Mesenchymal stem cell (in vitro differentiated cells and primary cell): ENCODE measurements around the gene OMG.
A peak's percentile ranks its signal among the peaks of the same experiment; 100 is the strongest.

Source experiments
- DNase-seq: peaks from one replicate; pipeline ENCODE4 v3.0.0-alpha.2; 2013
- H2AFZ ChIP-seq: one replicate; pipeline ENCODE4 v1.6.1; 2013; ENCODE audit warnings: low read depth, mild to moderate bottlenecking, control low read depth, inconsistent platforms, low read length, moderate library complexity
- H2AK5ac ChIP-seq: 2 replicates; pipeline ENCODE4 v1.6.1; 2013; ENCODE audit warnings: low read length, moderate library complexity, mild to moderate bottlenecking, inconsistent platforms; ENCODE audit not compliant: severe bottlenecking
- H2BK120ac ChIP-seq: one replicate; pipeline ENCODE4 v1.6.1; 2013; ENCODE audit warnings: low read depth, mild to moderate bottlenecking, inconsistent platforms, low read length, moderate library complexity
- H2BK12ac ChIP-seq, 2 experiments: one replicate each; pipeline ENCODE4 v1.6.1; 2013; ENCODE audit warnings: inconsistent platforms in 2 of 2, low read length in 2 of 2, mild to moderate bottlenecking in 2 of 2, moderate library complexity in 2 of 2, control low read depth in 1 of 2
- H2BK15ac ChIP-seq: one replicate; pipeline ENCODE4 v1.6.1; 2013; ENCODE audit warnings: mild to moderate bottlenecking, low read depth, inconsistent platforms; ENCODE audit not compliant: poor library complexity, severe bottlenecking
- H2BK5ac ChIP-seq: 2 replicates; pipeline ENCODE4 v1.6.1; 2013; ENCODE audit warnings: low read depth, mild to moderate bottlenecking, low read length, control low read depth, inconsistent platforms; ENCODE audit not compliant: poor library complexity, severe bottlenecking
- H3K14ac ChIP-seq, 2 experiments: one replicate each; pipeline ENCODE4 v1.6.1; 2013; ENCODE audit warnings: inconsistent platforms in 2 of 2, low read length in 2 of 2, control low read depth in 1 of 2, mild to moderate bottlenecking in 1 of 2, moderate library complexity in 1 of 2
- H3K18ac ChIP-seq, 2 experiments: one replicate each; pipeline ENCODE4 v1.6.1; 2013; ENCODE audit warnings: inconsistent platforms in 2 of 2, low read length in 2 of 2, control low read depth in 1 of 2, low read depth in 1 of 2, mild to moderate bottlenecking in 1 of 2
- H3K23ac ChIP-seq, 2 experiments: one replicate each; pipeline ENCODE4 v1.6.1; 2013; ENCODE audit warnings: inconsistent platforms in 2 of 2, low read length in 2 of 2, mild to moderate bottlenecking in 2 of 2, moderate library complexity in 2 of 2, control low read depth in 1 of 2
- H3K27ac ChIP-seq: 2 replicates; pipeline ENCODE4 v1.5.1; 2013; ENCODE audit warnings: mild to moderate bottlenecking, moderate library complexity, low read length, control low read depth, inconsistent platforms; ENCODE audit not compliant: poor library complexity, severe bottlenecking
- H3K27me3 ChIP-seq, 2 experiments: 2 replicates each; pipeline versions ENCODE4 v1.6.1 to v1.7.0; 2013; ENCODE audit warnings: low read length in 2 of 2, mild to moderate bottlenecking in 2 of 2, moderate library complexity in 2 of 2, control low read depth in 1 of 2, inconsistent platforms in 1 of 2; ENCODE audit not compliant: control insufficient read depth in 1 of 2, insufficient read depth in 1 of 2
- H3K36me3 ChIP-seq, 2 experiments: 2 replicates each; pipeline versions ENCODE4 v1.6.1 to v1.7.0; 2013; ENCODE audit warnings: low read length in 2 of 2, control low read depth in 1 of 2, inconsistent platforms in 1 of 2, low read depth in 1 of 2, mild to moderate bottlenecking in 1 of 2; ENCODE audit not compliant: insufficient read depth in 2 of 2, control insufficient read depth in 1 of 2
- H3K4ac ChIP-seq, 2 experiments: one replicate each; pipeline ENCODE4 v1.6.1; 2013; ENCODE audit warnings: inconsistent platforms in 2 of 2, low read length in 2 of 2, mild to moderate bottlenecking in 2 of 2, moderate library complexity in 2 of 2, control low read depth in 1 of 2, low read depth in 1 of 2
- H3K4me1 ChIP-seq: 2 replicates; pipeline ENCODE4 v1.6.1; 2013; ENCODE audit warnings: low read depth, low read length, control low read depth; ENCODE audit not compliant: control insufficient read depth, insufficient read depth
- H3K4me2 ChIP-seq: 2 replicates; pipeline ENCODE4 v1.6.1; 2013; ENCODE audit warnings: low read length, mild to moderate bottlenecking, inconsistent platforms; ENCODE audit not compliant: poor library complexity, severe bottlenecking
- H3K4me3 ChIP-seq, 2 experiments: 2 replicates each; pipeline versions ENCODE4 v1.5.1 to v1.7.0; 2013; ENCODE audit warnings: low read length in 2 of 2, mild to moderate bottlenecking in 2 of 2, control low read depth in 1 of 2, low read depth in 1 of 2; ENCODE audit not compliant: insufficient read depth in 1 of 2
- H3K79me1 ChIP-seq: replicated peaks from 2 replicates; pipeline ENCODE4 v1.6.1; 2013; ENCODE audit warnings: mild to moderate bottlenecking, control low read depth, low read length, inconsistent platforms; ENCODE audit not compliant: poor library complexity, severe bottlenecking
- H3K9ac ChIP-seq: 2 replicates; pipeline ENCODE4 v1.7.0; 2013; ENCODE audit warnings: mild to moderate bottlenecking, low read length, moderate library complexity
- H3K9me3 ChIP-seq: 2 replicates; pipeline ENCODE4 v1.7.0; 2013; ENCODE audit warnings: mild to moderate bottlenecking, low read length; ENCODE audit not compliant: control insufficient read depth
- H4K8ac ChIP-seq: one replicate; pipeline ENCODE4 v1.6.1; 2013; ENCODE audit warnings: inconsistent platforms, mild to moderate bottlenecking, low read length, moderate library complexity
- H4K91ac ChIP-seq: one replicate; pipeline ENCODE4 v1.6.1; 2013; ENCODE audit warnings: mild to moderate bottlenecking, low read length, inconsistent platforms
- WGBS: methylation state at CpG from one replicate; pipeline ENCODE4 v1.1.7; 2013; ENCODE audit warnings: mixed read lengths; 5-methylcytosine and 5-hydroxymethylcytosine counted together

OMG gene

DNA sequence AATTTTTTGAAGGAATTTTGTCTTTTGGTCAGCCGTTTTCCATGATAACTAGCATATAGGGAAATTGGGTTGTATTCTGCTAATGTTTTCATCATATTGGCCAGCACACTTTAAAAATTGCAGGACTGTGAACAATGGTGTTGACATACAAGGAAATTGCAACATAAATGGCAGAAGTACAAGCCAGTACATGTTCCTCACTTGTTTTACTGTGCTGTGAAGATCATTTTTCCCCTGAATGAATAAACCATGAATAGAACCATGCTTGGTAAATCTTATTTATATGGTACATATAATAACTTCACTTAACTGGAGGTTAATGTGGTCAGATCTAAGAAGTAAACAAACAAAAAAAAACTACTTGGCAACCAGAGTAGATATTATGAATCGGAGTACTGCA, 22.8 kb downstream of the OMG start:
- H3K27me3 ChIP-seq: no peaks in the 10 kb centered on the region
- H3K27ac ChIP-seq: no peak overlapping the region
- no peak overlapping the region for H4K91ac ChIP-seq
- no peak overlapping the region for H2AFZ ChIP-seq
- H3K23ac ChIP-seq: no peak overlapping the region
- peaks cover 14% of the 10 kb centered on the region for H3K79me1 ChIP-seq
- peak overlapping the region; percentile 83 for H3K9ac ChIP-seq
- no peak overlapping the region for H2BK12ac ChIP-seq
- H2AK5ac ChIP-seq: no peak overlapping the region
- no peak overlapping the region for H2BK120ac ChIP-seq
- H2BK5ac ChIP-seq: no peak overlapping the region
- no peak overlapping the region for H4K8ac ChIP-seq
- no peak overlapping the region for H2BK15ac ChIP-seq
- H3K4me1 ChIP-seq: peaks cover 3% of the 10 kb centered on the region
- WGBS: 89% methylated on average over 2 of the region's 2 CpGs
- no peaks in the 10 kb centered on the region for H3K9me3 ChIP-seq
- peak; percentile 73 for DNase-seq
- no peak overlapping the region for H3K14ac ChIP-seq
- H3K4ac ChIP-seq: no peak overlapping the region
- no peak overlapping the region for H3K4me3 ChIP-seq
- H3K36me3 ChIP-seq: peaks cover 3 to 34% of the 10 kb centered on the region in 2 experiments
- H3K18ac ChIP-seq: no peak overlapping the region
- no peak overlapping the region for H3K4me2 ChIP-seq

DNA sequence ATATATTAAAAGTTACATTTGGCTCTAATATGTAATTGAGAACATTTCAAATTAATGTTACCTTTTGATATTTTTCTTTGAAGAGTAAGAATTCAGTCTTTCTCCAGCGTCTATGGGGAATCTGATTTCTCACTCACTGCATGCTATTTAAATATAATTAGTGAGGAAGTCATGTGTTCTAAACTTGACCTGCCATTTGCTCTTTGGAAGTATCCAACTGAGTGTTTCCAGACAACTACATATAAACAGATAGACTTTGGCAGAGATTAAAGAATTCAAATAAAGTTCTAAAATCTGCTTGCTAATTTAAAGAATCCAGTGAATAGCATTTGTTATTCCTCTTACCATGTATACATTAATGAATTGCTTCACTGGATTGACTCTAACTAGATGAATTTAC, 23.5 kb downstream of the OMG start:
- Histone ChIP-seq H3K79me1 (peaks cover 11% of the 10 kb centered on the region), H3K36me3 (peaks cover 0 to 34% of the 10 kb centered on the region in 2 experiments), H3K4me1 (peaks cover 6% of the 10 kb centered on the region), H3K18ac (no peak overlapping the region), H3K27me3 (no peaks in the 10 kb centered on the region), H3K27ac (no peak overlapping the region), H2BK15ac (no peak overlapping the region), H2AK5ac (no peak overlapping the region), H3K9me3 (no peaks in the 10 kb centered on the region), H4K8ac (no peak overlapping the region), H3K4me2 (no peak overlapping the region), H3K9ac (peak overlapping the region; percentile 83), H3K4me3 (peak overlapping the region in 1 of 2 experiments; percentile 7), H2BK120ac (no peak overlapping the region), H2BK5ac (no peak overlapping the region), H2BK12ac (no peak overlapping the region), H3K4ac (no peak overlapping the region), H3K23ac (no peak overlapping the region), H4K91ac (no peak overlapping the region), H3K14ac (no peak overlapping the region), H2AFZ (no peak overlapping the region)
- DNase-seq: no peak
- WGBS: no CpG with 5 or more reads among the region's 1 CpG

DNA sequence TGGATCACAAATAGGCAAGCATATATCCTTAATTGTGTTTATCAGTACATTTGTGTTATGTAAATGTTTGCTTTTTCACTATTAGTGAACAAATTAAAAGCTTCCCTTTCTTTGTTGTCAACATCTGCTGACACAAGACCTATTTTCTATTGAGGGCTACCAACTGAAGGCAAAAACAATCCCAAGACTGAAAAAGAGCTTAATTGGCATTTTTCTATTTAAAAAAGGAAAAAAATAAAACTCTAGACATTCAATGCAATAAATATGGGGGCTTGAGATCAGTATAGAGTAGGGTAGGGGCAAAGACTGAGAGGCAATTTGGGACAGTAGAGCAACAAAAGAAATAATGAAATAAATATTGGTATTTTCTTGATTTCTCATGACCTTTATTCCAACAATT, 24.2 kb downstream of the OMG start:
- H2BK12ac ChIP-seq: no peak overlapping the region
- DNase-seq: no peak

DNA sequence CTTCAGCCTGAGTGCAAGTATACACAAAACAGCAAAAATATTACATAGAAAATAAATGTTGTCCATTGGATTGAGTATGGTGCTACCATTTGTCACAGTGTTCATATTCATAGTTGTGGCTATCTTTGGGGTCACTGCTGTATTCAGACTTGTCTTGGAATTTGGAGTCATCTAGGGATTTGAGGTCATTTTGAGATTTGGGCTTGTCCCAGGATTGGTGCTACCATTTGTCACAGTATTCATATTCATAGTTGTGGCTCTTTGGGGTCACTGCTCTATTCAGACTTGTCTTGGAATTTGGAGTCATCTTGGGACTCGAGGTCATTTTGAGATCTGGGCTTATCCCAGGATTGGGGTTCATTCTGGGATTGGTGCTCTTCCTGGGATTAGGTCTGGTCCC, 24.8 kb downstream of the OMG start:
- Histone ChIP-seq H2BK5ac (no peak overlapping the region), H2AFZ (no peak overlapping the region), H4K8ac (no peak overlapping the region), H3K79me1 (peaks cover 9% of the 10 kb centered on the region), H3K4ac (peak overlapping the region in 1 of 2 experiments; percentile 67), H3K4me1 (peaks cover 9% of the 10 kb centered on the region), H2BK12ac (no peak overlapping the region), H3K27ac (no peak overlapping the region), H2BK120ac (no peak overlapping the region), H4K91ac (no peak overlapping the region), H3K9ac (no peak overlapping the region), H2AK5ac (peak overlapping the region; percentile 92), H3K36me3 (peaks cover 0 to 29% of the 10 kb centered on the region in 2 experiments), H3K4me2 (no peak overlapping the region), H2BK15ac (no peak overlapping the region), H3K9me3 (no peaks in the 10 kb centered on the region), H3K23ac (no peak overlapping the region), H3K18ac (peak overlapping the region in 1 of 2 experiments; percentile 50), H3K4me3 (no peak overlapping the region), H3K14ac (no peak overlapping the region), H3K27me3 (no peaks in the 10 kb centered on the region)
- 94% methylated on average over 1 of the region's 1 CpG for WGBS
- DNase-seq: no peak

More for the DNA sequence above, 24.2 kb downstream of the OMG start:
- Histone ChIP-seq H3K9me3 (no peaks in the 10 kb centered on the region), H3K79me1 (peaks cover 11% of the 10 kb centered on the region), H3K4me1 (peaks cover 9% of the 10 kb centered on the region), H3K4me3 (peak overlapping the region in 1 of 2 experiments; percentile 7), H2BK5ac (no peak overlapping the region), H3K9ac (peak overlapping the region; percentile 83), H3K23ac (no peak overlapping the region), H3K14ac (no peak overlapping the region), H3K4ac (no peak overlapping the region), H3K36me3 (peaks cover 0 to 31% of the 10 kb centered on the region in 2 experiments), H2BK15ac (no peak overlapping the region), H3K18ac (no peak overlapping the region), H3K27ac (no peak overlapping the region), H4K8ac (no peak overlapping the region), H2AK5ac (no peak overlapping the region), H3K27me3 (no peaks in the 10 kb centered on the region), H2AFZ (no peak overlapping the region), H3K4me2 (no peak overlapping the region), H4K91ac (no peak overlapping the region), H2BK120ac (no peak overlapping the region)
